HG03025 (cell line): Measurements from ENCODE around the gene MICALL1.

ENCODE experiments used
- ATAC-seq: cut with Tn5 transposase; IDR thresholded peaks from one replicate; pipeline ENCODE4 v1.9.1; 2021; ENCODE audit warnings: mild to moderate bottlenecking, moderate library complexity; ENCODE audit not compliant: unreplicated experiment, low FRiP score

Gene MICALL1

GRCh38 chr22:37905534-37906363, at the start of gene MICALL1:
Gene MICALL1, plus strand, starts transcription at chr22:37906297. Its CDS starts 126 bp downstream, at chr22:37906423.
- no peak for ATAC-seq

- no peak for ATAC-seq
These were observed 45.2 kb upstream of the MICALL1 start for GRCh38 chr22:37860796-37861421.

GRCh38 chr22:37862570-37863325, 43.3 kb upstream of the MICALL1 start:
- ATAC-seq: no peak

- ATAC-seq: no peak
These were observed 40.6 kb upstream of the MICALL1 start for GRCh38 chr22:37865510-37865909.

- no peak for ATAC-seq
These were observed 35.8 kb upstream of the MICALL1 start for GRCh38 chr22:37870273-37870672.

- no peak for ATAC-seq
These were observed 25.2 kb upstream of the MICALL1 start for GRCh38 chr22:37880668-37881440.

GRCh38 chr22:37884420-37884819, 21.7 kb upstream of the MICALL1 start:
- ATAC-seq: no peak

GRCh38 chr22:37887584-37888378, 18.3 kb upstream of the MICALL1 start:
- no peak for ATAC-seq

GRCh38 chr22:37891926-37892325, 14.2 kb upstream of the MICALL1 start:
- no peak for ATAC-seq

- ATAC-seq: no peak
These were observed 13.3 kb upstream of the MICALL1 start for GRCh38 chr22:37892566-37893335.

GRCh38 chr22:37893583-37893983, 12.5 kb upstream of the MICALL1 start:
- ATAC-seq: no peak

GRCh38 chr22:37894939-37895670, 11.0 kb upstream of the MICALL1 start:
- no peak for ATAC-seq

GRCh38 chr22:37896181-37896592, 9.9 kb upstream of the MICALL1 start:
- no peak for ATAC-seq

GRCh38 chr22:37896939-37897338, 9.2 kb upstream of the MICALL1 start:
- ATAC-seq: no peak

- ATAC-seq: no peak
These were observed 8.3 kb upstream of the MICALL1 start for GRCh38 chr22:37897807-37898206.

- ATAC-seq: no peak
These were observed 7.5 kb upstream of the MICALL1 start for GRCh38 chr22:37898441-37899181.
